Right hindlimb (tissue), 1 donor: ENCODE measurements around the gene ETNK2.

Experiments used
- DNase-seq: peaks from one replicate; pipeline ENCODE4 v3.0.0-alpha.2; 2018

The ETNK2 gene

DNA sequence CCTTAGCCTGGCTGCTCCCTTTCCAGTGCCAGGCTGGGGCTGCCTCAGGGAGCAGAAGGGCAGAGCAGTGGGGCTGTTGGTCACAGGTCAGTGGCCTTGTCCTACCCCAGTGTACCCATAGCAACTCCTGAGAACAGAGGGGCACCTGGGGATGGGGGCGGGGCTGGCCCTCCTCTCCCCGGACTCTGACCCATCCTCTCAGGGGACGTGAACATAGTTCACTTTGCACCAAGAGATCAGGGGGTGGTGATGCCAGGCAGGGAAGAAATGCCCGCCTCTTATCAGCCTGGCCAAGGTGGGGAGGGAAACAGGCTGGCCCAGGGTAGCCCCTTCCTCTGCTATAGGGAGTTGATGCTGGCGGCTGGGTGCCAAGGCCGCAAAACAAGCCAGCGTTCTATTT is 4.9 kb downstream of the ETNK2 start:
- DNase-seq = no peak

- DNase-seq = no peak
Measured at GRCh38 chr1:204146309-204146708, 5.5 kb downstream of the ETNK2 start.

DNA sequence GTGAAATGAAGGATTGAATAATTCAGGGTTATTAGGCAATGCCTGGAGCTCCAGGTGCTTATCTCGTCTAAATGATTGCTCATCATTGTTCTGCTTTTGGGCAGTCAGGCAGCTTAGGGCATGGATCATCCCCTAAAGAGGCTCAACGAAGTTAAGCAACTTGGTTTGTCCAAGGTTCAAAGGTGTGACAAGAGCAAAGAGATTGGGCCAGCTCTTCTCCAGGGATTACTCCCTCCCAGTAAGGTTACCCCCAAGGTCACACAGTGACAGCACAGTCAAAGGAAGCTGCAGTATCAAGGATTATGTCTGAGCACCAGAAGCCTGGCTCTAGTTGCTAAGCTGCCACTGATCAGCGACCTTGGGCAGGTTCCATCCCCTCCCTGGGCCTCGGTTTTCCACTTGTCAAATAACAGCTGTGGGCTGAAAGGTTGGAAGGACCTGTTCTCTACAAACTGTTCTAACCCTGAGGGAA is 6.8 kb downstream of the ETNK2 start:
- no peak for DNase-seq

- no peak for DNase-seq
Measured at GRCh38 chr1:204143276-204144041, 8.4 kb downstream of the ETNK2 start.

DNA sequence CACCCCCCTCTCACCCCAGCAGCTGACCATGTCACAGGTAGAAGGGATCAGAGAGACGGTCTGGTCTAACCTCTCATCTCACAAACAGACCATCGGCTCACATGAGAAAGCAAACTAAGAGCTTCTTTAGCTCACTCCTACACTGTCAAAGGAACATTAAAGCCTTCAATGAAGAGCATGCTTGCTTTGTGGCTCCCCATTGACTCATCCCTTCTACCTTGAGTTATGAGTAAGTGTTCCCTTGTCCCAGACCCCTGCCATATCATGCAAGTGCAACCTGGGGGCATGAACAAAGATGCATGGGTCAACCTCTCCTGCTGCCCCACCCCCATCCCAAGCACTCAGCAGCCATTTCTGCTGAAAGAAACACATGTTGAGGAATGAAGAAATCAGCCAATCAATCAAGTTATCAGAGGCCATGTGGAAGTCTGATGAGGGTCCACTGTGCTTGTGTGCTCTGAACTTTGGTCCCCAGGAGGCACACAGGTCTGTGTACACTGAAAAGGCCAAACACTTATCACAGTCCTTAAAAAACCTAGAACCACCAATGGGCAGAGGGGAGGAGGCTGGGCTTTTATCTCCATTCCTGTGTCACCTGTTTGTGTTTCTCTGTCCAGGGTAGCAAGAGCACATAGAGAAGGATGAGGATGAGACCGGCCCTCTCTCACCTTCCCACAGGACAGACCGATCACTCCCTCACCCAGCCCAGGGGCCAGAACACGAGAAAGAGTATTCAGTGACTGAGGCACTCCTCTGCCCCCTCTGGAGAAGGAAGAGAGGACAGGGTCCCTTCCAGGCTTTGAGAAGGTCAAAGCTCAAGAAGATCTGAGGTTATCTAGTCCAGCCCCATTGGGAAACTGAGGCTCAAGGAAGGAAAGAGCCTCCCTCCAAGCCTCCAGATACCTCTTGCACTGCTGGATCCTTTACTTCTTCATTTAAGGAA is 9.5 kb downstream of the ETNK2 start:
- DNase-seq = no peak

- no peak for DNase-seq
Measured at GRCh38 chr1:204141131-204141530, 10.7 kb downstream of the ETNK2 start.

DNA sequence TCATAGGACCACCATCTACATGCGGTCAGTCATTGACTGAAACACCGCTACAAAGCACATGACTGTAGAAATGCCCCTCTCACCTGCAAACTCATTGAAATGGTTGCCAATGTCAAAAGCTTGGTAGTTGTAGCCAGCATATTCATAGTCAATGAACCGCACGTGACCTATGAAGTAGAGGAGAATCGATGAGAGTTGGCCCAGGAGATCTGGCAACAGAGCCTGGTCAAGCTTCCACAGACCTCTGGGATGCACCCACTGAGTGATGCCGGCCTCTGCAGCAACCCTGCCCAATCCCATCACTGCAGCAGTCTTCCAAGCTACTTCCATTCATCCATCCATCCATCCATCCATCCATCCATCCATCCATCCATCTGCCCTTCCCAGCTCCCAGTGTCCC is 11.9 kb downstream of the ETNK2 start:
- DNase-seq = no peak

DNA sequence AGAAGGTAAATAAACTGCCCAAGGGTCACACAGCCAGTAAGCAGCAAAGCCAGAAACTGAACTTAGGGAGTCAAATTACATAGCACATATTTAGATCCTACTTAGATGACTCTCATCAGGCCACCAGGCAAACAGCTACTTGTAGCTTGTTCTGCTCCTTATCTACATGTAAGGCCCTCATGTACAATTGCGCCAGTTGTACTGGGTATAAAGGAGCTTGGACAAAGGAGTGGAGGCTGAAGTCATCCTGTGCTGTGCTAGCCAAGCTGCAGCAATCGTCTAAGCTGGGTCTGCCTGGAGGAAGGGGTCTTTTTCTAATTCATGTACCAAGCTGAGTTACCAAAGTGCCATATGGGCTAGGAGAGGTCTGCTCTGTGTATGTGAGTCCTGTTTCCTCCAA is 12.8 kb downstream of the ETNK2 start:
- no peak for DNase-seq

- DNase-seq = no peak
Measured at GRCh38 chr1:204136814-204137213, 15.0 kb downstream of the ETNK2 start.

DNA sequence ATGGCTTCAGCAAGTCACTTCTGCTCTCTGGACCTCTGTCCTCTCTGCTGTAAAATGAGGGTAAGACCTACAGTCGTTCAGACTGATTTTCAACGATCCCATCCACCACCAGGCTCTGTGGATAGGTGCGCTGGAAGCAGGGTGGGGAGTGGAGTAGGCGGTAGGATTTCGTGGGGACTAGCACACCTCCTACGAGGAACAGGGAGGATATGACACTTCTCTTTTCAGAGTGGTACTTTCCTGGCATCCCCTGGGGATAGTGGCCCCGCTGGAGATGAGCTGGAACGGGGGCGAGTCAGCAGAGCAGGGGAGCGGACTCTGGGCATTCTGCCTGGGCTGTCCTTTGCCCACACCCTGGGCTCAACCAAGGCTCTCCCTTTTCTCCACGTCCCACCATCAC is 17.7 kb downstream of the ETNK2 start:
- no peak for DNase-seq

DNA sequence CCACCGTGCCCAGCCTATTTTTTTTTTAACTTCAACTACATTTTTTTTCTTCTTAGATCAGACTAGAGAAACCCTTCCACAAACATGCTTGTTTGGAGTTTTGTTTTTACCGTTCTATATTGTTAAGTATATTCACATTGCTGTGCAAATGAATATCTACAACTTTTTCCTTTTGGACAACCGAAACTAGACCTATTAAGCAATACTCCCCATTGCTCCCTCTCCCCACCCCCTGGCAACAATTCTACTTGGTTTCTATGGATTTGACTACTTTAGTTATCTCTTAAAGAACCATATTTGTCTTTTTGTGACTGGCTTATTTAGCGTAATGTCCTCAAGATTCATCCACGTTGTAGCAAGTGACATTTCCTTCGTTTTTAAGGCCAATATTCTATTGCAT is 19.1 kb downstream of the ETNK2 start:
- DNase-seq = no peak

DNA sequence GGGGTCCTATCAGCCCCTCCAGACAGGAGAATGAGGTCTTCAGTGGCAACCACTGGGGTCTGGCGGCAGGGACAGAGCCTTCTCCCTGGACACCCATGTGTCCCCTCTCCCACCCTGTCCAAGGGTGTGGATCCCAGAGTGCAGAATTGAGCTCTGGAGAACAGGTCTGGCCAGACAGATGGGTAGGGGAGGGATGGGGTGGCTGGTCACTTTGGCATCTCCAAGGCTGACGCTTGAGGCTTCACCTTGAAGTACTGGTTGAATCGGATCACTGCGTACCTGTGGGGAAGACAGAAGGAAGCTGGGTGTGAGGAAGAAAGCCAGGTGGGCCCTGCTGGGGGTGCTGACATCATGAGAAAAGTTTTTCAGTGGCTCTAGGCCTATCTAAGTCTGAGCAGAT is 19.9 kb downstream of the ETNK2 start:
- no peak for DNase-seq

DNA sequence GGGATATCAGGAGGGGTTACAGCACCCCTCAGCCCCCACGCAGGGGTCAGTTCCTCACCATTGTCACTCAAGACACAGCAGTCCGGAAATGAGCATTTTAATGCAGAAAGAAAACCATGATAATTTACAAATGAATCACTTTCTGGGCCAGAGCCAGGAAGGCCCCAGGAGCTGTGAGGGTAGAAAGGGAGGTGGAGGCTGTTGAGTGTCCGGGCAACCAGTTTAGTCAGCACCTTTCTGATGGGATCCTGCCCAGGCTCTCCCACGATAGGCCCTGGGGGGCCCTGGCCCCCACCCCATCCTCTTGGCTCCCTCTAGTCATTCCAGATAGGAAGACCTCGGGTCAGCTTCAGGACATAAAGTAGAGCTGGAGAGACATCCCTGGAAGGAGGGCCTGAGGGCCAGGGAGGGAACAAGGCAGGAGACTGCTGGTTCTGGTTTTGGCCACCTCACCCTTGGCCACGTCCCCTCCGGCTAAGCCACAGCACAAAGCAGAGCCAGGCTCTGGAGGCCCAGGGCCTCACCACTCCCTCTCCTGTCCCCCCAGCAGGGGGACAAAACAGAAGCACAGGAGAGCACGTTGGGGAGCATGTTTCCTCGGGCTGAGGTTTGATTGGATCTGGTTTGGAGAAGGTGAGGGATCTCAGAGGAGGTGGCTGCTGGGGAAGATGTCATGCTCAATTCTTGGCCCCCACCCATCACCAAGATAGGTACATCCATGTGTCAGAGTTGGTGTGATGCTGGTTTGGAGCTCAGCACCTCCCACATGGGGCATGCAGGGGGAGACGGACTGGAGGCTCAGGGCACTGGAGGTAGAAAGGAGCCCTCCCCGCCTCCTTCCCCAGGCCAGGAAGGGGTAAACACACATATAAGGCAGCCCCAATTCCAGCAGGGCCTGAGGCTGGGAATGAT is 20.6 kb downstream of the ETNK2 start:
- no peak for DNase-seq

DNA sequence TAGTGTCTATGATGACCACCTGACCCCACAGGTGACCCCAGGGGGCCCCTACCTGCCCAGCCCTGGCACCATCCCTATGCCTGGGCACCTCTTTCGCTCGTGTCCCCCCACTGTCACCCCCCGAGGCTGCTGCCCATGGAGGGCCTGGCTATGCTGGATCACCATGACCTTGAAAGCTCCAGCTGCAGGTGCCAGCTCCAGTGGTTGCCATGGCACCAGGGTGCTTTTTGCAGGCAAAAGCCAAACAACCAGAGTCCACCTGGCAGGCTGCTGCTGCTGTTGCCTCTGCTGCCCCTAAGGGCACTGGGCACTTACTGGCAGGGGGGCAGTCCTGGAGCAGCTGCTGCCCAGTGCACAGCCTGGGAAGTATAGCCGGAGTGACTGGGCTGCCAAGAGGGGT is 21.7 kb downstream of the ETNK2 start:
- no peak for DNase-seq

- DNase-seq = peak; percentile 83
Measured at GRCh38 chr1:204128964-204129896, 22.6 kb downstream of the ETNK2 start.

- DNase-seq = no peak
Measured at GRCh38 chr1:204128464-204128963, 23.3 kb downstream of the ETNK2 start.

GRCh38 chr1:204127597-204128242 is 24.1 kb downstream of the ETNK2 start:
- peak; percentile 39 for DNase-seq

DNA sequence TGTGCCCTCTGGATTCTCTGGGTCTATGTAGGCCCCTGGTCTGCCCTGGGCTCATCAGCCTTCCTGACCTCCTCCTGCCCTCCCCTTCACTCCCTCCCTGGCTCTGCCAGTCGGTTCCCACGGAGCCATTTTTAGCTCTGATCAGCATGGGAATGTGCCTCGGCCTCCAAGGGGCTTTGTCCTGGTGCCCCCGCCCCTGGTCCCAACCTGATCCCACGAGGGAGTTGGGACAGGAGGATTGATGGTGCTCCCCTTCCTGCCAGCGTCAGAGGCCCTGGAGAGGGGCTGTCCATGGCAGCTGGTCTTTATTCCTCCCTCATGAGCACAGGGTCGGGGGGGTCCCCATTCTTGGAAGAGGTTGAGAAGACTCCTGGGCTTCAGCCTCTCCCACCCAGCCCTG is 24.9 kb downstream of the ETNK2 start:
- no peak for DNase-seq

DNA sequence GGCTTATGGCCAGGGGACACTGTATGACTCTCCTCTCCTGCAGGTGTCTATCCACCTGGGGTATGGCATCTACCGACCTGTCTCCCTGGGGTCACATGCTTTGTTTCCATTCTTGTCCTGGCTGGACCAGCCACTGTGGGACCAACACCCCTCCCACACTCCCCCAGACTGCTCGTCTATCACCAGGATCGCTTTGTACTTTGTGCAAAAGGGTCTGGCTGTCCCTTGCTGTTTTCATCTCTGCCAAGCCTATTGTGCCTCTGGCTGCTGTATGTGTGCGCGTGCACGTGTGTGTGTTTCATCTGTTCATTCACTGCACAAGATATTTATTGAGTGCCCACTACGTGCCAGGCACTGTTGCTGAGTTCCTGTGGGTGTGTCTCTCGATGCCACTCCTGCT is 25.5 kb downstream of the ETNK2 start:
- DNase-seq = no peak

DNA sequence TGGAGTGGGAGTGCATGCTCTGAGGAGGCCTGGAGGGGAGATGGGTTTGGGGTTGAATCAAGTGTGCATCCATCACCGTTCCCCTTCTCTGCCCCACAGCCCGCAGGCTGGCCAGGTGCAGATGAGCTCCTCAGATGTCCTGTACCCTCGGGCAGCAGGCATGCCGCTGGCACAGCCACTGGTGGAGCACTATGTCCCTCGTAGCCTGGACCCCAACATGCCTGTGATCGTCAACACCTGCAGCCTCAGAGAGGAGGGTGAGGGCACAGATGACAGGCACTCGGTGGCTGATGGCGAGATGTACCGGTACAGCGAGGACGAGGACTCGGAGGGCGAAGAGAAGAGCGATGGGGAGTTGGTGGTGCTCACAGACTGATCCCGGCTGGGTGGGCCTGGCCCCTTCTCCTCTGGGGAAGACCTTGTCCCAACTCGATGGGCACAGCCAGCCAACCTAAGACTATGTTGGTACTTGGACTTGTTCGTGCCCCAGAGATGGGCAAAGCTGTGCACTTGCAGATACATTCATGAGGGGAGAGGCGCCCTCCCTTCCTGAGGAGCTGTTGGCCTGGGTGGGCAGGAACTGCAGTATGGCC is 26.0 kb downstream of the ETNK2 start:
- DNase-seq = no peak

DNA sequence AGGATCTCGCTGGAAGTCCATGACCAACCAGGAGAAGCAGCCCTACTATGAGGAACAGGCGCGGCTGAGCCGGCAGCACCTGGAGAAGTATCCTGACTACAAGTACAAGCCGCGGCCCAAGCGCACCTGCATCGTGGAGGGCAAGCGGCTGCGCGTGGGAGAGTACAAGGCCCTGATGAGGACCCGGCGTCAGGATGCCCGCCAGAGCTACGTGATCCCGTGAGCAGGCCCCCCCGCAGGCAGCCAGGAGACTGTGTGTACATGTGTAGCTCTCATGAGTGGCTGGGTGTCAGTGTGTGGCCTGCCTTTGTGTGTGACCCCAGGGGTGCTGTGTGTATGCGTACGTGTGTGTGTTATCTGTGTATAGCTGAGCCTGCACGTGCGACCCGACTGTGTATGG is 27.2 kb downstream of the ETNK2 start:
- no peak for DNase-seq
